Measurements from ENCODE around the gene MARCHF2.

MARCHF2 gene

GRCh38 chr19:8469613-8470368 lies 56.7 kb downstream of the MARCHF2 start:
- H3K9me2 ChIP-seq (replicated peaks; ENCODE audit: insufficient read depth, low read length), result no peaks in the 10 kb centered on the region
- H4K20me1 ChIP-seq (ENCODE audit: low read depth, low read length), result peaks cover 5% of the 10 kb centered on the region; the same call in 1 of the 2 replicates
- no peak overlapping the region for H3K9ac ChIP-seq (ENCODE audit: low read length)
- H3K79me2 ChIP-seq (ENCODE audit: insufficient read depth, low read length), result peaks cover 37% of the 10 kb centered on the region
- no peak overlapping the region for H3K4me2 ChIP-seq (ENCODE audit: low read depth, low read length, poor library complexity, severe bottlenecking)
- no peak overlapping the region for H2AFZ ChIP-seq (ENCODE audit: low read depth, low read length, severe bottlenecking)
- H3K27me3 ChIP-seq (ENCODE audit: low read length), result no peaks in the 10 kb centered on the region
- no peak overlapping the region for H3K4me3 ChIP-seq (ENCODE audit: insufficient read depth, low read length, poor library complexity, severe bottlenecking)
- no peak overlapping the region for H3K27ac ChIP-seq (ENCODE audit: low read depth, low read length)
- peaks cover 29% of the 10 kb centered on the region for H3F3A ChIP-seq (ENCODE audit: insufficient read depth)
- peaks cover 39% of the 10 kb centered on the region for H3K36me3 ChIP-seq (ENCODE audit: low read length)
- TF ChIP-seq EZH2phosphoT487 (conservative IDR thresholded peaks at IDR 0.05; ENCODE audit: low read length) (no peak), CTCF (IDR thresholded peaks at IDR 0.05; ENCODE audit: insufficient read depth, low read length, poor library complexity, severe bottlenecking) (no peak)
- no peaks in the 10 kb centered on the region for H3K9me3 ChIP-seq (ENCODE audit: insufficient read depth, low read length)

- no peak overlapping the region for H3K4me3 ChIP-seq (ENCODE audit: insufficient read depth, low read length, poor library complexity, severe bottlenecking)
- H3K27ac ChIP-seq (ENCODE audit: low read depth, low read length), result peak overlapping the region; percentile 93
- TF ChIP-seq EZH2phosphoT487 (conservative IDR thresholded peaks at IDR 0.05; ENCODE audit: low read length), result no peak
- TF ChIP-seq CTCF (IDR thresholded peaks at IDR 0.05; ENCODE audit: insufficient read depth, low read length, poor library complexity, severe bottlenecking), result no peak
- H3K27me3 ChIP-seq (ENCODE audit: low read length), result no peaks in the 10 kb centered on the region
- peak overlapping the region; percentile 52 for H3K4me2 ChIP-seq (ENCODE audit: low read depth, low read length, poor library complexity, severe bottlenecking)
- peaks cover 30% of the 10 kb centered on the region for H3K36me3 ChIP-seq (ENCODE audit: low read length)
- peaks cover 27% of the 10 kb centered on the region for H3F3A ChIP-seq (ENCODE audit: insufficient read depth)
- H3K9ac ChIP-seq (ENCODE audit: low read length), result peak overlapping the region; percentile 17; the same call in 1 of the 2 replicates
- no peak overlapping the region for H2AFZ ChIP-seq (ENCODE audit: low read depth, low read length, severe bottlenecking)
- peaks cover 59% of the 10 kb centered on the region for H3K79me2 ChIP-seq (ENCODE audit: insufficient read depth, low read length)
- peaks cover 9% of the 10 kb centered on the region; the same call in 1 of the 2 replicates for H4K20me1 ChIP-seq (ENCODE audit: low read depth, low read length)
- no peaks in the 10 kb centered on the region for H3K9me3 ChIP-seq (ENCODE audit: insufficient read depth, low read length)
- H3K9me2 ChIP-seq (replicated peaks; ENCODE audit: insufficient read depth, low read length), result no peaks in the 10 kb centered on the region
Measured at GRCh38 chr19:8473648-8474476, 60.8 kb downstream of the MARCHF2 start.

GRCh38 chr19:8475005-8475404 lies 61.9 kb downstream of the MARCHF2 start:
- H3K4me2 ChIP-seq (ENCODE audit: low read depth, low read length, poor library complexity, severe bottlenecking), result no peak overlapping the region
- no peaks in the 10 kb centered on the region for H3K9me3 ChIP-seq (ENCODE audit: insufficient read depth, low read length)
- H3K27ac ChIP-seq (ENCODE audit: low read depth, low read length), result peak overlapping the region; percentile 93; the same call in 1 of the 2 replicates
- peaks cover 9% of the 10 kb centered on the region; the same call in 1 of the 2 replicates for H4K20me1 ChIP-seq (ENCODE audit: low read depth, low read length)
- no peak overlapping the region for H3K9ac ChIP-seq (ENCODE audit: low read length)
- TF ChIP-seq CTCF (IDR thresholded peaks at IDR 0.05; ENCODE audit: insufficient read depth, low read length, poor library complexity, severe bottlenecking) (no peak), EZH2phosphoT487 (conservative IDR thresholded peaks at IDR 0.05; ENCODE audit: low read length) (no peak)
- peaks cover 24% of the 10 kb centered on the region for H3F3A ChIP-seq (ENCODE audit: insufficient read depth)
- no peak overlapping the region for H2AFZ ChIP-seq (ENCODE audit: low read depth, low read length, severe bottlenecking)
- no peak overlapping the region for H3K4me3 ChIP-seq (ENCODE audit: insufficient read depth, low read length, poor library complexity, severe bottlenecking)
- no peaks in the 10 kb centered on the region for H3K27me3 ChIP-seq (ENCODE audit: low read length)
- peaks cover 55% of the 10 kb centered on the region for H3K79me2 ChIP-seq (ENCODE audit: insufficient read depth, low read length)
- H3K9me2 ChIP-seq (replicated peaks; ENCODE audit: insufficient read depth, low read length), result no peaks in the 10 kb centered on the region
- peaks cover 27% of the 10 kb centered on the region for H3K36me3 ChIP-seq (ENCODE audit: low read length)
